HCT116 (cell line): ENCODE results near the gene AP5Z1.

Source experiments
- CEBPB ChIP-seq: IDR thresholded peaks from 2 replicates; pipeline ENCODE4 v1.6.1; 2012; ENCODE audit warnings: low read depth
- EZH2 ChIP-seq: fragments of 200-600 bp; sonication (generic); IDR thresholded peaks from 2 replicates; pipeline ENCODE4 v1.6.1; 2017; ENCODE audit warnings: antibody characterized with exemption, mixed run types
- POLR2A ChIP-seq: IDR thresholded peaks from 2 replicates; pipeline ENCODE4 v1.7.0; 2011; ENCODE audit warnings: borderline replicate concordance; ENCODE audit not compliant: insufficient read depth, insufficient read length; ENCODE audit errors: extremely low read depth
- SIN3A ChIP-seq: IDR thresholded peaks from 2 replicates; pipeline ENCODE4 v1.6.1; 2012; ENCODE audit warnings: low read depth
- YY1 ChIP-seq: IDR thresholded peaks from 2 replicates; pipeline ENCODE4 v1.6.1; 2011; ENCODE audit warnings: low read length, low read depth, moderate library complexity, mild to moderate bottlenecking; ENCODE audit not compliant: insufficient replicate concordance; ENCODE audit errors: extremely low read depth
- TF ChIP-seq, protein P1 (sequence below), 3 experiments: fragments of 200-600 bp in 1 of 3; sonication (generic) in 1 of 3; IDR thresholded peaks in 2 of 3; conservative IDR thresholded peaks in 1 of 3; 2 replicates each; pipeline ENCODE4 v1.5.1; 2012 to 2017; ENCODE audit warnings: low read depth in 2 of 3, low read length in 2 of 3, antibody characterized with exemption in 1 of 3, borderline replicate concordance in 1 of 3, control low read depth in 1 of 3, mild to moderate bottlenecking in 1 of 3, mixed read lengths in 1 of 3, mixed run types in 1 of 3, moderate library complexity in 1 of 3; ENCODE audit not compliant: insufficient read depth in 1 of 3

DNA sequence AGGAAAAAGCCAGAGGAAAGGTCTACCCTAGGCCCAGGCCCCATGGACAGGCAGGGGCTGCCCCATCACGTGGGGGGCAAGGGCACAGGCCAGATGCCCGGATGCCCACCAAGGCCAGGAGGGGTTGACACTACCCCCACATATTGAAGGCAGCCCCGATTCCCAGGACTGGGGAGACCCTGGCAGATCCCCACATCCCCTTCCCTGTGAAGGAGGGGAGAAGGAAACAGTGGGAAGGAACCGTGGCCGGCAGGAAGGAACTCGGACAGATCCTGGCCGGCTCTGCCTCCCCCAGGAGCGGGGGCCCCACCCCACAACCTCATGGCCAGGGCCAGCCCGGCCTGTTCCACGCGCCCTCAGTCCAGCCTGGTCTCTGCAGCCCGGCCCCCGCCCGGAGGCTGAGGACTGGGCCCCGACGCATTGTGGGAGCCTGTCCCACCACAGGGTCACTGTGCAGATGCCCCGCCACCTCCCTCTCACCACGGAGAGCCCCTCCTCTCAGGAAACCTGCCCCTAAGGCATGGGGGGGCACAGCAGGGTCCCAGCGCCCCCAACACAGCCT is 45.1 kb downstream of the AP5Z1 start:
- no peak for TF ChIP-seq POLR2A
- no peak for TF ChIP-seq SIN3A
- no peak for TF ChIP-seq CEBPB
- TF ChIP-seq, protein P1, sequence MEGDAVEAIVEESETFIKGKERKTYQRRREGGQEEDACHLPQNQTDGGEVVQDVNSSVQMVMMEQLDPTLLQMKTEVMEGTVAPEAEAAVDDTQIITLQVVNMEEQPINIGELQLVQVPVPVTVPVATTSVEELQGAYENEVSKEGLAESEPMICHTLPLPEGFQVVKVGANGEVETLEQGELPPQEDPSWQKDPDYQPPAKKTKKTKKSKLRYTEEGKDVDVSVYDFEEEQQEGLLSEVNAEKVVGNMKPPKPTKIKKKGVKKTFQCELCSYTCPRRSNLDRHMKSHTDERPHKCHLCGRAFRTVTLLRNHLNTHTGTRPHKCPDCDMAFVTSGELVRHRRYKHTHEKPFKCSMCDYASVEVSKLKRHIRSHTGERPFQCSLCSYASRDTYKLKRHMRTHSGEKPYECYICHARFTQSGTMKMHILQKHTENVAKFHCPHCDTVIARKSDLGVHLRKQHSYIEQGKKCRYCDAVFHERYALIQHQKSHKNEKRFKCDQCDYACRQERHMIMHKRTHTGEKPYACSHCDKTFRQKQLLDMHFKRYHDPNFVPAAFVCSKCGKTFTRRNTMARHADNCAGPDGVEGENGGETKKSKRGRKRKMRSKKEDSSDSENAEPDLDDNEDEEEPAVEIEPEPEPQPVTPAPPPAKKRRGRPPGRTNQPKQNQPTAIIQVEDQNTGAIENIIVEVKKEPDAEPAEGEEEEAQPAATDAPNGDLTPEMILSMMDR (IDR thresholded peaks at IDR 0.05 in 2 of 3, conservative IDR thresholded peaks at IDR 0.05 in 1 of 3; ENCODE audit: borderline replicate concordance in 1 of 3, insufficient read depth in 1 of 3, low read depth in 2 of 3, low read length in 2 of 3): no peak
- TF ChIP-seq EZH2: no peak
- TF ChIP-seq YY1: no peak
